ENCODE data around the gene PACS1. TPM values are rescaled to one million over a fixed set of nuclear protein-coding genes. Genes with fewer than 3 reads are reported as not detected.

PACS1 gene
- total and polyA plus RNA-seq, 2 donors (not counting 1 experiment from before 2014, with no cell fraction given) = 131 to 303 TPM

DNA sequence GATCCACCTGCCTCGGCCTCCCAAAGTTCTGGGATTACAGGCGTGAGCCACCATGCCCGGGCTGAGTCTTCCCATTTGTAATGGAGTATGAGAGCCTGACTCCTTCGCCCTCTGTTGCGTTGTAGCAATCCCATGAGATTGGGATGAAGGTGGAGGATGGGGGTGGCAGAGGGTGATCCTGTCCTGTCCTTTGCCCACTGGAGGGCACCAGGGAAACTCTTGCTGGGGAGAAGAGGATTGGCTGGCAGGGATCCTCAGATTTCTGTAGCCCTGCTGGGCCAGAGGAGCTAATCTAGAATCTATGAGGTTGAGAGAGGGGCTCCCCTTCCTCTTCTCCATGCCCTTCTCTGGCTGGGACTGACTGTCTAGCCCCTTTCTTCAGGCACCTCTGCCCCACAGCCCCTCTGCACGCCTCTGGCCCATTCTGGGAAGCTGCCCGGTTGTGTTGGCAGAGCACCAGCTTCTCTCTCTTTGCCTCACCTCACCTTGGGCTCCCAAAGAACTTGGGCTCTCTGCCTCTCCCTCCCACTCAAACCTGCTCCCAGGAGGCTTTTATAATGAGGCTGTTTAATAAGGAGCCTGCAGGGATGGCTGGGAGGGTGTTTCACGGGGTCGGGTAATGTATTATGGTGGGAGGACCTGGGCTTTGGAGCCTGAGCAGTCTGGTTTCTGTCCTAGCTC lies 34.3 kb upstream of the PACS1 start:
- DNase-seq (no peak), ATAC-seq (ENCODE audit: low read depth) (no peak)
- H4K20me1 ChIP-seq (ENCODE audit: control insufficient read depth, insufficient read depth, low read length, poor library complexity, severe bottlenecking) = no peaks in the 10 kb centered on the region
- H3K79me2 ChIP-seq (ENCODE audit: control insufficient read depth, insufficient read depth, low read length) = no peaks in the 10 kb centered on the region
- H3K9me3 ChIP-seq (ENCODE audit: control extremely low read depth in 1 of 3, control insufficient read depth in 2 of 3, insufficient read depth in 1 of 3, low read length in 2 of 3) = peaks cover 0 to 10% (median 0%) of the 10 kb centered on the region in 3 donors
- Mint-ChIP-seq H3K27ac (no peak overlapping the region), H3K4me3 (no peak overlapping the region), H3K4me1 (no peaks in the 10 kb centered on the region), H3K27me3 (peaks cover 16% of the 10 kb centered on the region), H3K9me3 (ENCODE audit: insufficient read depth) (no peaks in the 10 kb centered on the region)
- H3K4me3 ChIP-seq (ENCODE audit: control extremely low read depth in 1 of 5, extremely low read depth in 1 of 5, insufficient read depth in 1 of 5, low read depth in 2 of 5, low read length in 4 of 5) = no peak overlapping the region
- no peak overlapping the region for H3K27ac ChIP-seq (ENCODE audit: low read length in 2 of 2)
- H3K27me3 ChIP-seq (replicated peaks in 1 of 4; ENCODE audit: control extremely low read depth in 1 of 4, control insufficient read depth in 3 of 4, insufficient read depth in 4 of 4, low read length in 3 of 4) = peaks cover 0 to 8% (median 2%) of the 10 kb centered on the region in 4 experiments
- intact Hi-C loops (cut with micrococcal nuclease) = no loop called here
- H3K4me1 ChIP-seq (ENCODE audit: control insufficient read depth in 2 of 2, insufficient read depth in 2 of 2, low read length in 2 of 2) = no peaks in the 10 kb centered on the region
- POLR2A ChIA-PET = interaction anchor here (0.6 to 0.7 kb wide), 2 partner anchors 27 to 155 kb away, joined by 3 read pairs; no protein-coding TSS in a partner anchor
- no peak overlapping the region for H3K9ac ChIP-seq (ENCODE audit: low read length)
- H2AFZ ChIP-seq (ENCODE audit: insufficient read depth, low read depth, low read length, poor library complexity, severe bottlenecking) = no peak overlapping the region
- CTCF ChIA-PET = interaction anchor here (2.2 kb wide), 1 partner anchor 9 kb away, joined by 12 read pairs; no protein-coding TSS in a partner anchor
- no peak for TF ChIP-seq EZH2 (IDR thresholded peaks at IDR 0.05; ENCODE audit: borderline replicate concordance, insufficient read depth, low read depth, low read length, poor library complexity, severe bottlenecking)
- TF ChIP-seq, protein P1, sequence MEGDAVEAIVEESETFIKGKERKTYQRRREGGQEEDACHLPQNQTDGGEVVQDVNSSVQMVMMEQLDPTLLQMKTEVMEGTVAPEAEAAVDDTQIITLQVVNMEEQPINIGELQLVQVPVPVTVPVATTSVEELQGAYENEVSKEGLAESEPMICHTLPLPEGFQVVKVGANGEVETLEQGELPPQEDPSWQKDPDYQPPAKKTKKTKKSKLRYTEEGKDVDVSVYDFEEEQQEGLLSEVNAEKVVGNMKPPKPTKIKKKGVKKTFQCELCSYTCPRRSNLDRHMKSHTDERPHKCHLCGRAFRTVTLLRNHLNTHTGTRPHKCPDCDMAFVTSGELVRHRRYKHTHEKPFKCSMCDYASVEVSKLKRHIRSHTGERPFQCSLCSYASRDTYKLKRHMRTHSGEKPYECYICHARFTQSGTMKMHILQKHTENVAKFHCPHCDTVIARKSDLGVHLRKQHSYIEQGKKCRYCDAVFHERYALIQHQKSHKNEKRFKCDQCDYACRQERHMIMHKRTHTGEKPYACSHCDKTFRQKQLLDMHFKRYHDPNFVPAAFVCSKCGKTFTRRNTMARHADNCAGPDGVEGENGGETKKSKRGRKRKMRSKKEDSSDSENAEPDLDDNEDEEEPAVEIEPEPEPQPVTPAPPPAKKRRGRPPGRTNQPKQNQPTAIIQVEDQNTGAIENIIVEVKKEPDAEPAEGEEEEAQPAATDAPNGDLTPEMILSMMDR (IDR thresholded peaks at IDR 0.05) = no peak
- no peaks in the 10 kb centered on the region for H3K36me3 ChIP-seq (replicated peaks in 1 of 2; ENCODE audit: control extremely low read depth in 1 of 2, control insufficient read depth in 1 of 2, extremely low read depth in 1 of 2, insufficient read depth in 2 of 2, low read length in 1 of 2)
- WGBS (ENCODE audit: insufficient coverage) = 97% methylated on average over 5 of the region's 9 CpGs
- no peak overlapping the region for H3K4me2 ChIP-seq (replicated peaks; ENCODE audit: low read depth, low read length, poor library complexity, severe bottlenecking)

DNA sequence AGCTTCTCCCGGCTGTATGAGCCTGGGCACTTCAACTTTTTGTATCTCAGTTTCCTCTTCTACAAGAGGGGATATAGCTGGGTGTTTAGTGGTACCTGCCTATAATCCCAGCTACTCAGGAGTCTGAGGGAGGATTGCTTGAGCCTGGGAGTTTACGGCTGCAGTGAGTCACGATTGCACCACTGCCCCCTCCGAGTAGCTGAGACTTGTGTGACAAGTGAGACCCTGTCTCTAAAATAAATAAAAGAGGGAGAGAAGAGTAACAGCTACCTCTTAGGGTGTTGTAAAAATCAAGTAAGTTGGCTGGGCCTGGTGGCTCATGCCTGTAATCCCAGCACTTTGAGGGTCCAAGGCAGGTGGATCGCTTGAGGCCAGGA lies 33.8 kb upstream of the PACS1 start:
- Mint-ChIP-seq H3K9me3 (ENCODE audit: insufficient read depth) (no peaks in the 10 kb centered on the region), H3K27me3 (peaks cover 15% of the 10 kb centered on the region), H3K4me1 (no peaks in the 10 kb centered on the region), H3K27ac (no peak overlapping the region), H3K4me3 (no peak overlapping the region)
- intact Hi-C loops (cut with micrococcal nuclease) = no loop called here
- no peak overlapping the region for H3K4me2 ChIP-seq (replicated peaks; ENCODE audit: low read depth, low read length, poor library complexity, severe bottlenecking)
- no peak overlapping the region for H2AFZ ChIP-seq (ENCODE audit: insufficient read depth, low read depth, low read length, poor library complexity, severe bottlenecking)
- peaks cover 0 to 10% (median 0%) of the 10 kb centered on the region in 3 donors for H3K9me3 ChIP-seq (ENCODE audit: control extremely low read depth in 1 of 3, control insufficient read depth in 2 of 3, insufficient read depth in 1 of 3, low read length in 2 of 3)
- ChIA-PET CTCF (interaction anchor here (2.2 kb wide), 1 partner anchor 8 kb away, joined by 12 read pairs; no protein-coding TSS in a partner anchor), POLR2A (no interaction called here)
- H3K4me1 ChIP-seq (ENCODE audit: control insufficient read depth in 2 of 2, insufficient read depth in 2 of 2, low read length in 2 of 2) = no peaks in the 10 kb centered on the region
- H3K9ac ChIP-seq (ENCODE audit: low read length) = no peak overlapping the region
- TF ChIP-seq, protein P1 (IDR thresholded peaks at IDR 0.05) = no peak
- TF ChIP-seq EZH2 (IDR thresholded peaks at IDR 0.05; ENCODE audit: borderline replicate concordance, insufficient read depth, low read depth, low read length, poor library complexity, severe bottlenecking) = no peak
- no peak for DNase-seq
- no peak overlapping the region for H3K27ac ChIP-seq (ENCODE audit: low read length in 2 of 2)
- H3K27me3 ChIP-seq (replicated peaks in 1 of 4; ENCODE audit: control extremely low read depth in 1 of 4, control insufficient read depth in 3 of 4, insufficient read depth in 4 of 4, low read length in 3 of 4) = peaks cover 0 to 8% (median 2%) of the 10 kb centered on the region in 4 experiments
- no peak for ATAC-seq (ENCODE audit: low read depth)
- WGBS (ENCODE audit: insufficient coverage) = 100% methylated on average over 4 of the region's 5 CpGs
- H3K79me2 ChIP-seq (ENCODE audit: control insufficient read depth, insufficient read depth, low read length) = no peaks in the 10 kb centered on the region
- no peaks in the 10 kb centered on the region for H3K36me3 ChIP-seq (replicated peaks in 1 of 2; ENCODE audit: control extremely low read depth in 1 of 2, control insufficient read depth in 1 of 2, extremely low read depth in 1 of 2, insufficient read depth in 2 of 2, low read length in 1 of 2)
- H4K20me1 ChIP-seq (ENCODE audit: control insufficient read depth, insufficient read depth, low read length, poor library complexity, severe bottlenecking) = no peaks in the 10 kb centered on the region
- no peak overlapping the region for H3K4me3 ChIP-seq (ENCODE audit: control extremely low read depth in 1 of 5, extremely low read depth in 1 of 5, insufficient read depth in 1 of 5, low read depth in 2 of 5, low read length in 4 of 5)
